ENCODE measurements around the gene DNAJA3.

The DNAJA3 gene

DNA sequence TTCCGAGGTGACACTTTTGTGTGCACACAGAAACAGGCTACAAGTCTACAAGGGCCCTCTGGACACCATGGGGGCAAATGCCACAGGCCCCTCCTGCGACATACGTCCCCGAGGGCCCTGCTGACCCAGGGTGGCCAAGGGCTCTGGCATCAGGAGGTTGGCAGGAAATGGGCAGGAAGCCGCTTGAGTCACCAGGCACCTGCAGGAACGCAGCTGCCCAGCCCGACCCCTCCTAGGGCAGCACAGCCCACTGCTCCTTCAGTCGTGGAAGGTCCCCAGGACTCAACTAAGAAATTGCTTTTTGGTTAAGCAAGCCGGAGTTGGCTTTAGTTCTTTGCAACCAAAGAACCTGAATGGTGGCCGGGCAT, 17.4 kb upstream of the DNAJA3 start:
- Histone ChIP-seq H3K27ac (ENCODE audit: poor library complexity, severe bottlenecking) (peak overlapping the region; percentile 12), H3K4me1 (ENCODE audit: insufficient read depth, poor library complexity, severe bottlenecking) (peaks cover 15% of the 10 kb centered on the region), H3K36me3 (ENCODE audit: low read depth) (peaks cover 27% of the 10 kb centered on the region), H3K27me3 (ENCODE audit: insufficient read depth, poor library complexity, severe bottlenecking) (no peaks in the 10 kb centered on the region), H3K4me3 (ENCODE audit: severe bottlenecking) (no peak overlapping the region), H3K9me3 (ENCODE audit: severe bottlenecking) (no peaks in the 10 kb centered on the region)
- TF ChIP-seq, protein P1, sequence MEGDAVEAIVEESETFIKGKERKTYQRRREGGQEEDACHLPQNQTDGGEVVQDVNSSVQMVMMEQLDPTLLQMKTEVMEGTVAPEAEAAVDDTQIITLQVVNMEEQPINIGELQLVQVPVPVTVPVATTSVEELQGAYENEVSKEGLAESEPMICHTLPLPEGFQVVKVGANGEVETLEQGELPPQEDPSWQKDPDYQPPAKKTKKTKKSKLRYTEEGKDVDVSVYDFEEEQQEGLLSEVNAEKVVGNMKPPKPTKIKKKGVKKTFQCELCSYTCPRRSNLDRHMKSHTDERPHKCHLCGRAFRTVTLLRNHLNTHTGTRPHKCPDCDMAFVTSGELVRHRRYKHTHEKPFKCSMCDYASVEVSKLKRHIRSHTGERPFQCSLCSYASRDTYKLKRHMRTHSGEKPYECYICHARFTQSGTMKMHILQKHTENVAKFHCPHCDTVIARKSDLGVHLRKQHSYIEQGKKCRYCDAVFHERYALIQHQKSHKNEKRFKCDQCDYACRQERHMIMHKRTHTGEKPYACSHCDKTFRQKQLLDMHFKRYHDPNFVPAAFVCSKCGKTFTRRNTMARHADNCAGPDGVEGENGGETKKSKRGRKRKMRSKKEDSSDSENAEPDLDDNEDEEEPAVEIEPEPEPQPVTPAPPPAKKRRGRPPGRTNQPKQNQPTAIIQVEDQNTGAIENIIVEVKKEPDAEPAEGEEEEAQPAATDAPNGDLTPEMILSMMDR (IDR thresholded peaks at IDR 0.05; ENCODE audit: poor library complexity, severe bottlenecking), result no peak
- ATAC-seq (ENCODE audit: low read depth) (no peak), DNase-seq (ENCODE audit: low spot score) (no peak)

DNA sequence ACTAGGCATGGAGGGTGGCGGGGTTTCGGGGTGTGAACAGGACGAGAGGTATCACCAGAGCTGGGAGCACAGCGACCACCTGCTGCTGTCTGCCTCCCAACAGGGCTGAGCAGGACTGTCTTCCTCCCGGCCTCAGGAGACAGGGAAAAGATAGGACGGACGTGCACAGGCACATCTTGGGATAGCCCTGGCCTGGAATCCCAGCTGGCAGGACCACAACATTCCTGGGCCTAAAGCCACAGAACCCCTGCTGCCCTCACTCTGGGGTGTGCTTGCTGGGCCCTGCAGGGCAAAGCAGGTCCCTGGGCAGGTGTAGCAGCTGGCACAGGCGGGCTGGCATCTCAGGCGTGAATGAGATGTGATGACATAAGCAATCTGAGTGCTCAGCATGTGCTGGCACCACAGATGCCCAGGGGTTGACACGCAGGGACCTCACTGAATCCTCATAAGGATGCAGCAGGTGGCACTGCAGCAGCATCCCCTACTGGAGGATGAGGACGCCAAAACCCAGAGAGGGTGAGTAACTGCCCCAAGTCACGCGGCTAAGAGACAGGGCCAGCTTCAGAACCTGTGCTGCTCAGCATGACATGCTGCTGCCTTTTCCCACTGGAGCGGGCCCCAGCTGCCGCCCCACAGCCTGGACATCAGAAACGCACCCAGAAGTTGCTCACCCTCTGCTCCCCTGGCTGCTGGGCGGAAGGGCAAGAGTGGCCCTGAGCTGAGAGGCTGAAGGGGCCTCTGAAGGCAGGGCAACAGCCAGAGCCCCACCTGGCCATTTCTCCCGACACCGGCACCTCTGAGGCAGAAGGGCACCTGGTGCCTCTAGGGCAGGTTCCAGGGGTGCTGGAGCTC, 16.4 kb upstream of the DNAJA3 start:
- ATAC-seq (ENCODE audit: low read depth), result peak; percentile 69
- DNase-seq (ENCODE audit: low spot score), result peak; percentile 61
- TF ChIP-seq, protein P1 (IDR thresholded peaks at IDR 0.05; ENCODE audit: poor library complexity, severe bottlenecking), result peak; percentile 47

DNA sequence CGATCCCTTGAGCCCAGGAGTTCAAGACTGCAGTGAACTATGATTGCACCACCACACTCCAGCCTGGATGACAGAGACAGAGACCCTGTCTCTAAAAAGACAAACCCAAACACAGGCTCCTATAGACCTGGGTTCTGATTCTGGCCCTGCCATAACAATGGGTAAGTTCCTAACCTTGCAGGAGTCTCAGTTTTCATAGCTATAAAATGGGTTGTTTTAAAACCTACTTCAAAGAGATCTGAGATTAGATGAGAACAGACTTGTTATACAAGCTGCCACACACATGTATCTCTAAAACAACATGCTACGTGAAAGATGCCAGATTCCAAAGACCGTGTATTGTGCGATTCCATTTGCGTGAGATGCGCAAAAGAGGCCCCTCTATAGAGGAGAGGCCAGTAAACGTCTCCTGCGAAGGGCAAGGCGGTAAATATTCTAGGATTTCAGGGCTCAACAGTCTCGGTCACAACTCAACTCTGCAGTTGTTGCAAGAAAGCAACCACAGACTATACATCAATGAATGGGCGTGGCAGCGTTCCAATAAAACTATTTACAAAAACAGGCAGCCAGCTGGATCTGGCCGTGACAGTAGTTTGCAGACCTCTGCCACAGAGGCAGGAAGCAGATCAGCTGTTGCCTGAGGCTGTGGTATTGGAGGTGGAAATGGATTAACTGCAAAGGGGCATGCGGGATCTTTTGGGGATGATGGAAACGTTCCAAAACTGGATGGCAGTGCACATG, 15.2 kb upstream of the DNAJA3 start:
- TF ChIP-seq, protein P1 (IDR thresholded peaks at IDR 0.05; ENCODE audit: poor library complexity, severe bottlenecking), result no peak
- Histone ChIP-seq H3K36me3 (ENCODE audit: low read depth) (peaks cover 27% of the 10 kb centered on the region), H3K27me3 (ENCODE audit: insufficient read depth, poor library complexity, severe bottlenecking) (no peaks in the 10 kb centered on the region), H3K27ac (ENCODE audit: poor library complexity, severe bottlenecking) (no peak overlapping the region), H3K4me3 (ENCODE audit: severe bottlenecking) (no peak overlapping the region), H3K9me3 (ENCODE audit: severe bottlenecking) (no peaks in the 10 kb centered on the region), H3K4me1 (ENCODE audit: insufficient read depth, poor library complexity, severe bottlenecking) (peaks cover 20% of the 10 kb centered on the region)
- no peak for DNase-seq (ENCODE audit: low spot score)
- peak; percentile 9; the same call in 2 of the 3 replicates for ATAC-seq (ENCODE audit: low read depth)

More for the DNA sequence above, 16.4 kb upstream of the DNAJA3 start:
- H3K9me3 ChIP-seq (ENCODE audit: severe bottlenecking), result no peaks in the 10 kb centered on the region
- peak overlapping the region; percentile 12 for H3K27ac ChIP-seq (ENCODE audit: poor library complexity, severe bottlenecking)
- H3K4me1 ChIP-seq (ENCODE audit: insufficient read depth, poor library complexity, severe bottlenecking), result peaks cover 15% of the 10 kb centered on the region
- no peak overlapping the region for H3K4me3 ChIP-seq (ENCODE audit: severe bottlenecking)
- H3K36me3 ChIP-seq (ENCODE audit: low read depth), result peaks cover 27% of the 10 kb centered on the region
- no peaks in the 10 kb centered on the region for H3K27me3 ChIP-seq (ENCODE audit: insufficient read depth, poor library complexity, severe bottlenecking)

DNA sequence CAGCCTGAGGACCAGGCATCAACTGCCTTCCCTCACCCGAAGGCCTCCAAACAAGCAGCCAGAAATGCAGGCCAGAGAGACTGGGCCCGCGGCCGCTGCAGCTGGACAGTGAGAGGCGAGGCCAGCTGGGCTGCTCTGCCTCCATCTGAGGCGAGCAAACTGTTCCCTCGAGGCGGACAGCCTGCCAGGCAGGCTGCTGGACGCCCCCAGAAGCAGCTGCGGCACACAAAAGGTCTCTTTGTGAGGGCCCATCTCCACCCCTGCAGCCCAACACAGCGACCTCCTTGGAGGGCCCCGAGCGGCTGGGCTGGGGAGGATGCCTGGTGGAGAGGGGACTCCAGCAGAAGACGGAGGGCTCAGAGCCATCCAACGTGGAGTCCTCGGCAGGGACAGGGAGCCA, 14.0 kb upstream of the DNAJA3 start:
- H3K27ac ChIP-seq (ENCODE audit: poor library complexity, severe bottlenecking), result no peak overlapping the region
- TF ChIP-seq, protein P1 (IDR thresholded peaks at IDR 0.05; ENCODE audit: poor library complexity, severe bottlenecking), result no peak
- no peak overlapping the region for H3K4me3 ChIP-seq (ENCODE audit: severe bottlenecking)
- DNase-seq (ENCODE audit: low spot score) (no peak), ATAC-seq (ENCODE audit: low read depth) (no peak)
- peaks cover 21% of the 10 kb centered on the region for H3K36me3 ChIP-seq (ENCODE audit: low read depth)
- peaks cover 20% of the 10 kb centered on the region for H3K4me1 ChIP-seq (ENCODE audit: insufficient read depth, poor library complexity, severe bottlenecking)
- H3K27me3 ChIP-seq (ENCODE audit: insufficient read depth, poor library complexity, severe bottlenecking), result no peaks in the 10 kb centered on the region
- H3K9me3 ChIP-seq (ENCODE audit: severe bottlenecking), result no peaks in the 10 kb centered on the region
